Endothelial cell of umbilical vein (primary cell): ENCODE data around the gene ETFB. TPM values are rescaled to one million over a fixed set of nuclear protein-coding genes. Genes with fewer than 3 reads are reported as not detected.

Source experiments
- BruUV-seq: library from RNA; stranded (reverse); fragments of 400-500 nt; replicated peaks from 2 replicates; lab custom pipeline; 2021; lab: Mats Ljungman, UMichigan
- CTCF ChIA-PET: fragments of 300-600, 350-600 bp; sonication (Branson Sonifier 250); formaldehyde crosslinking; loops from one replicate; lab custom pipeline; 2021; ENCODE audit warnings: antibody characterized with exemption, inconsistent platforms; lab: Charles Lee
- POLR2A ChIA-PET: fragments of 300-600, 350-600 bp; sonication (Branson Sonifier 250); formaldehyde crosslinking; loops from one replicate; lab custom pipeline; 2021; ENCODE audit warnings: antibody characterized with exemption, inconsistent platforms; lab: Charles Lee
- DNase-seq: peaks from one replicate; pipeline ENCODE4 v3.0.0-alpha.2; 2011; ENCODE audit warnings: low read depth, low spot score
- FAIRE-seq: peaks from 2 replicates; lab custom pipeline; 2011; peaks lifted over from hg19 to GRCh38; lab: Jason Lieb, UNC
- H2AFZ ChIP-seq: 2 replicates; pipeline ENCODE4 v1.6.0; 2012; ENCODE audit warnings: low read depth, low read length, control low read depth, inconsistent platforms
- H3K27ac ChIP-seq: 2 replicates; pipeline ENCODE4 v1.5.1; 2011; ENCODE audit warnings: low read depth, mild to moderate bottlenecking, control low read depth, low read length, moderate library complexity; ENCODE audit not compliant: insufficient read depth
- H3K27me3 ChIP-seq, 2 experiments: 2 replicates each; pipeline versions ENCODE4 v1.6.0 to v1.6.1; 2011; ENCODE audit warnings: low read length in 2 of 2, mixed read lengths in 1 of 2; ENCODE audit not compliant: control insufficient read depth in 2 of 2, insufficient read depth in 2 of 2
- H3K36me3 ChIP-seq, 2 experiments: 2 replicates in 1 of 2; 3 replicates in 1 of 2; pipeline ENCODE4 v1.5.1; 2011; ENCODE audit warnings: low read length in 2 of 2, mild to moderate bottlenecking in 1 of 2, moderate library complexity in 1 of 2; ENCODE audit not compliant: control insufficient read depth in 2 of 2, insufficient read depth in 2 of 2; ENCODE audit errors: extremely low read depth in 1 of 2
- H3K4me1 ChIP-seq: 3 replicates; pipeline ENCODE4 v1.5.1; 2011; ENCODE audit warnings: mild to moderate bottlenecking, low read length; ENCODE audit not compliant: control insufficient read depth, insufficient read depth; ENCODE audit errors: extremely low read depth
- H3K4me2 ChIP-seq: 2 replicates; pipeline ENCODE4 v1.6.1; 2011; ENCODE audit warnings: low read length, control low read depth, mixed read lengths; ENCODE audit not compliant: insufficient read depth
- H3K4me3 ChIP-seq, 3 experiments: fragments of 200-600 bp in 1 of 3; sonication (generic), shearing (Covaris generic) in 1 of 3; replicated peaks in 1 of 3; 2 replicates each; pipeline ENCODE4 v1.5.1; 2011 to 2016; ENCODE audit warnings: control low read depth in 3 of 3, low read length in 3 of 3, mild to moderate bottlenecking in 2 of 3, inconsistent platforms in 1 of 3, low read depth in 1 of 3, moderate library complexity in 1 of 3; ENCODE audit not compliant: insufficient read depth in 1 of 3
- H3K79me2 ChIP-seq: 2 replicates; pipeline ENCODE4 v1.6.0; 2012; ENCODE audit warnings: low read length, inconsistent platforms; ENCODE audit not compliant: control insufficient read depth, insufficient read depth
- H3K9ac ChIP-seq: replicated peaks from 2 replicates; pipeline ENCODE3; 2011; ENCODE audit warnings: low read length, control low read depth; ENCODE audit not compliant: insufficient read depth; ENCODE audit errors: extremely low read depth
- H3K9me1 ChIP-seq: replicated peaks from 3 replicates; pipeline ENCODE4 v1.6.0; 2011; ENCODE audit warnings: mild to moderate bottlenecking, low read length; ENCODE audit not compliant: control insufficient read depth, insufficient read depth; ENCODE audit errors: extremely low read depth
- H3K9me3 ChIP-seq: replicated peaks from 2 replicates; pipeline ENCODE4 v1.5.1; 2012; ENCODE audit warnings: low read length, inconsistent platforms; ENCODE audit not compliant: control insufficient read depth, insufficient read depth
- H4K20me1 ChIP-seq: replicated peaks from 2 replicates; pipeline ENCODE3; 2011; ENCODE audit warnings: mild to moderate bottlenecking, low read length; ENCODE audit not compliant: control insufficient read depth, insufficient read depth; ENCODE audit errors: extremely low read depth
- EZH2 ChIP-seq: IDR thresholded peaks from 2 replicates; pipeline ENCODE4 v1.6.1; 2012; ENCODE audit warnings: borderline replicate concordance, low read depth, mild to moderate bottlenecking, moderate library complexity, low read length, inconsistent platforms; ENCODE audit not compliant: severe bottlenecking
- JUN ChIP-seq: IDR thresholded peaks from 2 replicates; pipeline ENCODE4 v1.6.1; 2011; ENCODE audit warnings: borderline replicate concordance, low read depth; ENCODE audit not compliant: insufficient read length, insufficient read depth
- MAX ChIP-seq: IDR thresholded peaks from 2 replicates; pipeline ENCODE4 v1.6.1; 2011; ENCODE audit not compliant: insufficient read depth, insufficient read length
- MYC ChIP-seq: IDR thresholded peaks from one replicate; pipeline ENCODE4 v1.6.1; 2011; ENCODE audit warnings: mild to moderate bottlenecking, low read depth, low read length
- POLR2A ChIP-seq: IDR thresholded peaks from 2 replicates; pipeline ENCODE4 v1.6.1; 2012; ENCODE audit warnings: low read depth, mild to moderate bottlenecking, control low read depth, low read length
- POLR2AphosphoS5 ChIP-seq: IDR thresholded peaks from 2 replicates; pipeline ENCODE4 v1.6.1; 2012; ENCODE audit warnings: low read depth, mild to moderate bottlenecking, control low read depth, low read length, moderate library complexity; ENCODE audit not compliant: insufficient read depth
- dilution Hi-C: fragments of 300-500 bp; cut with MboI; formaldehyde crosslinking; loops from one replicate; pipeline ENCODE4 v1.15.0; 2019; ENCODE audit warnings: low sequenced_read_pairs; ENCODE audit not compliant: extremely low pct_ligation_motif_present
- intact Hi-C: fragments of 100-400 bp; cut with micrococcal nuclease; formaldehyde crosslinking; loops from one replicate; pipeline ENCODE4 v1.10.0; 2022
- polyA plus RNA-seq, 4 experiments: library from polyadenylated mRNA; depleted of rRNA in 3 of 4; stranded (reverse) in 3 of 4; unstranded in 1 of 4; fragments of >200 nt; gene quantifications; 2 replicates each; pipeline versions ENCODE4 v1.2.1 to v1.2.3, GENCODE V29; 2011 to 2012; ENCODE audit warnings: missing spikeins in 1 of 4
- total RNA-seq: library from RNA; stranded (reverse); gene quantifications from 2 replicates; pipeline ENCODE4 v1.2.3, GENCODE V29; 2021

ETFB gene
- total and polyA plus RNA-seq, 2 donors (not counting 3 experiments of a cell fraction or from before 2014, with no cell fraction given), result 54.1 to 99.2 TPM

GRCh38 chr19:51396175-51396574 lies 30.0 kb upstream of the ETFB start:
- H4K20me1 ChIP-seq, result no peaks in the 10 kb centered on the region
- no peak overlapping the region for H3K9ac ChIP-seq
- ChIA-PET POLR2A (no interaction called here), CTCF (interaction anchor here (0.7 to 2.4 kb wide), 5 partner anchors 9 to 261 kb away, joined by 3 to 6 read pairs (median 4); partner anchors contain the start of gene LIM2)
- H3K27ac ChIP-seq, result no peak overlapping the region
- peaks cover 8% of the 10 kb centered on the region for H3K4me1 ChIP-seq
- H3K4me3 ChIP-seq, result no peak overlapping the region
- DNase-seq, result no peak
- H3K79me2 ChIP-seq, result no peaks in the 10 kb centered on the region
- H3K4me2 ChIP-seq, result no peak overlapping the region
- intact Hi-C loops (no loop called here), dilution Hi-C loops (no loop called here)
- no peaks in the 10 kb centered on the region for H3K9me1 ChIP-seq
- no peak for TF ChIP-seq JUN
- TF ChIP-seq MAX, result no peak
- H3K9me3 ChIP-seq, result no peaks in the 10 kb centered on the region
- H2AFZ ChIP-seq, result no peak overlapping the region
- BruUV-seq, result no TSS peak
- no peaks in the 10 kb centered on the region for H3K27me3 ChIP-seq
- no peaks in the 10 kb centered on the region for H3K36me3 ChIP-seq
- no peak for FAIRE-seq

GRCh38 chr19:51394050-51394836 lies 28.1 kb upstream of the ETFB start:
- no peaks in the 10 kb centered on the region for H3K9me1 ChIP-seq
- intact Hi-C loops, result loop anchor here (1.0 to 2.0 kb wide), 4 partner anchors 27 to 177 kb away; partner anchors contain the start of gene ZNF175
- no peaks in the 10 kb centered on the region for H3K27me3 ChIP-seq
- peak overlapping the region; percentile 72 for H3K4me2 ChIP-seq
- H3K9me3 ChIP-seq, result no peaks in the 10 kb centered on the region
- peak overlapping the region; percentile 45 for H3K9ac ChIP-seq
- peak overlapping the region; percentile 91 for H2AFZ ChIP-seq
- peaks cover 8% of the 10 kb centered on the region for H3K4me1 ChIP-seq
- FAIRE-seq (peak; percentile 97), DNase-seq (peak; percentile 91)
- H3K79me2 ChIP-seq, result no peaks in the 10 kb centered on the region
- peak overlapping the region; percentile 28 for H3K27ac ChIP-seq
- ChIA-PET POLR2A (no interaction called here), CTCF (interaction anchor here (0.9 to 1.5 kb wide), 6 partner anchors 14 to 267 kb away, joined by 3 to 8 read pairs (median 5); no protein-coding TSS in a partner anchor)
- H3K4me3 ChIP-seq, result peak overlapping the region in 2 of 3 experiments; percentile 25 to 40
- no peaks in the 10 kb centered on the region for H3K36me3 ChIP-seq
- dilution Hi-C loops, result no loop called here
- BruUV-seq, result no TSS peak
- TF ChIP-seq JUN, result no peak
- peak; percentile 38 for TF ChIP-seq POLR2AphosphoS5
- TF ChIP-seq MYC, result no peak
- no peak for TF ChIP-seq EZH2
- peak; percentile 27 for TF ChIP-seq POLR2A
- TF ChIP-seq MAX, result peak; percentile 66
- no peaks in the 10 kb centered on the region for H4K20me1 ChIP-seq
